ENCODE results near the gene B3GNT7.

The B3GNT7 gene

DNA sequence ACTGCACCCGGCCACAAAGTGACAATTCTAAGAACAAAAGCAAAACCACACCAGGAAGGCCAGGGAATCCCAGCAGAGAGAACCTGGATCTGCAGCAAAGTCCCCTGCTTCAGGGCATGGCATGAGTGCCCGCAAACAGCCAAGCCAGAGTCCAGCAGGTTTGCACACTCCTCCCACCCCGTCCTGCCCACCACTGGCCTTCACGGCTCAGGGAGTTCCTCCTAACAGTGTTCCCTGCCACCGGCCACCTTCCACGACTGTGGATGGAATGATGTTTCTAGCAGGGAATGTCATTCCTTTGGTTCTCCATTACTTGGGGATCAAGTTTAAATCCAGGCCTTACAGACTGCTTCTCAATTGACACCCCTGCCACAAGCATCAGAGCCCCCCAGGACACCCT lies 42.0 kb upstream of the B3GNT7 start:
- DNase-seq (ENCODE audit: low read depth): no peak
- no peak overlapping the region for H3K4me3 ChIP-seq (ENCODE audit: low read depth, low read length)
- TF ChIP-seq, protein P1, sequence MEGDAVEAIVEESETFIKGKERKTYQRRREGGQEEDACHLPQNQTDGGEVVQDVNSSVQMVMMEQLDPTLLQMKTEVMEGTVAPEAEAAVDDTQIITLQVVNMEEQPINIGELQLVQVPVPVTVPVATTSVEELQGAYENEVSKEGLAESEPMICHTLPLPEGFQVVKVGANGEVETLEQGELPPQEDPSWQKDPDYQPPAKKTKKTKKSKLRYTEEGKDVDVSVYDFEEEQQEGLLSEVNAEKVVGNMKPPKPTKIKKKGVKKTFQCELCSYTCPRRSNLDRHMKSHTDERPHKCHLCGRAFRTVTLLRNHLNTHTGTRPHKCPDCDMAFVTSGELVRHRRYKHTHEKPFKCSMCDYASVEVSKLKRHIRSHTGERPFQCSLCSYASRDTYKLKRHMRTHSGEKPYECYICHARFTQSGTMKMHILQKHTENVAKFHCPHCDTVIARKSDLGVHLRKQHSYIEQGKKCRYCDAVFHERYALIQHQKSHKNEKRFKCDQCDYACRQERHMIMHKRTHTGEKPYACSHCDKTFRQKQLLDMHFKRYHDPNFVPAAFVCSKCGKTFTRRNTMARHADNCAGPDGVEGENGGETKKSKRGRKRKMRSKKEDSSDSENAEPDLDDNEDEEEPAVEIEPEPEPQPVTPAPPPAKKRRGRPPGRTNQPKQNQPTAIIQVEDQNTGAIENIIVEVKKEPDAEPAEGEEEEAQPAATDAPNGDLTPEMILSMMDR (IDR thresholded peaks at IDR 0.05; ENCODE audit: low read depth, low read length, missing control alignments): no peak

- H3K4me3 ChIP-seq (ENCODE audit: low read depth, low read length): no peak overlapping the region
- DNase-seq (ENCODE audit: low read depth): no peak
- TF ChIP-seq, protein P1 (IDR thresholded peaks at IDR 0.05; ENCODE audit: low read depth, low read length, missing control alignments): no peak
Observed at GRCh38 chr2:231355508-231356465, 39.7 kb upstream of the B3GNT7 start.

DNA sequence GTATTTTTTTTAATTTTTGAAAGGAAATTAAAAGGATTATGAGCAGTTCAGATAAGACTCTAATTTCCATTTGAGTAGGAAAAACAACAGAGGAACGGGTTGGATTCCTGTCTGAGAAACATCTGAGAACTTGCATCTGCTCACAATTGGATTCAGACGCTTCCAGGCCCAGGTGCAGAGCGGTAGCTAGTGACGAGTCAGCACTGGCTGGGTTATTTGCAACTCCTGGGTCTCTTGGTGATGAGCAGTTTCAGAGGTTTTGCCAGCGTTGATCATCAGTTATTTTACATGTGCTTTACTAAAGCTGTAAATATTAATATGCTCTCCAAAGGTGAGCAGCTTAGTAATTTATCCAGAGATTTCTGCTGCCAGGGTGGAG lies 39.1 kb upstream of the B3GNT7 start:
- TF ChIP-seq, protein P1 (IDR thresholded peaks at IDR 0.05; ENCODE audit: low read depth, low read length, missing control alignments): no peak
- no peak for DNase-seq (ENCODE audit: low read depth)
- H3K4me3 ChIP-seq (ENCODE audit: low read depth, low read length): no peak overlapping the region

- no peak for DNase-seq (ENCODE audit: low read depth)
- TF ChIP-seq, protein P1 (IDR thresholded peaks at IDR 0.05; ENCODE audit: low read depth, low read length, missing control alignments): no peak
- H3K4me3 ChIP-seq (ENCODE audit: low read depth, low read length): no peak overlapping the region
Observed at GRCh38 chr2:231357048-231357447, 38.5 kb upstream of the B3GNT7 start.

DNA sequence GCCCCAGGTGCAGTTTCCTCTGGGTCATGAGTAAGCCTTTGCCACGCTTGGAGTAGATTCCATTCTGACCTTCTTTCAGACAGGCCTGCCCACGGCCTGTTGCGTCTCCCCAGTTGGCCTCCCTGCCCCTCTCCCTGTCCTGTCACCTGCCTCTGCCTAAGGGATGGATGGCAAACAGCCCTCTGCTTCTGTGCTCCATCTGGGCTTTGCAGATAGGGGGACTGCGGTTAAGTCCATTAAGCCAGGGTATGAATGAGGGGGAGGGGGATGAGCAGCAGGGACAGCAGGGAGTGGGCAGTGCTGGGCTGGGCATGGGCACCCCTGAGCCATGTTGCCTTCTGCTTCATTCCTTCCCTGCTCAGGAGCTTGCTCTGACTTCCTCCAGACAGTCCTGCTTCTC lies 37.6 kb upstream of the B3GNT7 start:
- H3K4me3 ChIP-seq (ENCODE audit: low read depth, low read length): no peak overlapping the region
- TF ChIP-seq, protein P1 (IDR thresholded peaks at IDR 0.05; ENCODE audit: low read depth, low read length, missing control alignments): no peak
- no peak for DNase-seq (ENCODE audit: low read depth)

- DNase-seq (ENCODE audit: low read depth): no peak
- no peak overlapping the region for H3K4me3 ChIP-seq (ENCODE audit: low read depth, low read length)
- TF ChIP-seq, protein P1 (IDR thresholded peaks at IDR 0.05; ENCODE audit: low read depth, low read length, missing control alignments): no peak
Observed at GRCh38 chr2:231359441-231359840, 36.1 kb upstream of the B3GNT7 start.

DNA sequence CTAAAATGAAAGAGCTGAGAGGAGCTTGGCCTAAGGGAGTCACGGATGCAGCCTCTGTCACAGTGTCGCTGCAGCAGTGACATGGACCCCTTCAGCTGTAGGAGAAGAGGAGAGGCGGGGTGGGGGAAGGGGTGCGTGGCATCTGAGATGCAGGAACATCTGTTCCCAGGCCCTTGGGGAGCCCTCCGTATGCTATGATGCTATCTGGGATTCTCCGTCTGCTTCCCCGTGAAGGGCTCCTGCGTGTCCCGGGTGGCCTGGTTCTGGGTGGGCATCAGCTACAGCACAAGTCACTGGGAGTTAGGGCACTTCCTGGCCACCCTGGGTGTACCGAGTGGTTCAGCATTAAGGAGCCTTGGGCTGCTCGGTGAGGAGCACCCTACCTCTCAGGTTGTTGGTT lies 35.6 kb upstream of the B3GNT7 start:
- H3K4me3 ChIP-seq (ENCODE audit: low read depth, low read length): no peak overlapping the region
- DNase-seq (ENCODE audit: low read depth): no peak
- TF ChIP-seq, protein P1 (IDR thresholded peaks at IDR 0.05; ENCODE audit: low read depth, low read length, missing control alignments): no peak

Data from GM12864 (cell line).